Fibroblast of skin of scalp (primary cell): ENCODE results near the gene TMEM51.

ENCODE experiments used
- DNase-seq: peaks from one replicate; pipeline ENCODE4 v3.0.0-alpha.2; 2013

TMEM51 gene

DNA sequence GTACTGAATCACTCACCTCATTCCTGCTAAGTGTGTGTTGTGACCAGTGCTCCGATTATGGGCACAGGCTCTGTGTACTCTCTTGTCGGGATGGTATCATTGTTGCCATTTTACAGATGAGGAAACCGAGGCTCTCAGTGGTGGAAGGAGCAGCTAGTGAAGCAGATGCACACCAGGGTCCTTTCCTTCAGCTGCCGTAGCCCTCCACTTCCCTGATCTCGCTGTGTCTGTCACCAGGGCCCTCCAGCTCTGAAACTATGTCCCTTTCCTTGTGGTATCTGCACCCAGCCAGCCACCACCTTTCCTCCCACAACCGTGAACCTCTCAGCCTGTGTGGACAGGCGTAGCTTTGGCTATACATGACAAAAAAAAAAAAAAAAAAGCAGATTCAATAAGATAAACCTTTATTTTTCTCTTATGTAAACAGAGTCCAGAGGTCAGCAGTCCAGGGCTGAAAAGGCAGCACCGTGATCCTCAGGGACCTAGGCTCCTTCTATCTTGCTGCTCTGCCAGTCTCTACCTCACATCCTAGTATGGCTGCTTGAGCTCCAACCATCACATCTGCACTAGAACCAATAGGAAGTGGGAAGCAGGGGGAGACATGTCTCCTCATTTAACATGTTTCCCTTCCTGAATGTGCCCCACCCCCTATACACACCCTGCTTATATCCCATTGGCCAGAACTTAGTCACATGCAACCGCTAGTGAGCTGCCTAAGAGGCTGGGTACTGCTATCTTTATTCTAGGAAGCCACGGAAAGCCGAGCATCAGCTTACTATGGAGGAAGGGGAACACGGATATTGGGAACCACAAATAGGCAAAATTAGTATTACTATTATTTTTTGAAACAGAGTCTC lies 44.3 kb downstream of the TMEM51 start:
- no peak for DNase-seq

DNA sequence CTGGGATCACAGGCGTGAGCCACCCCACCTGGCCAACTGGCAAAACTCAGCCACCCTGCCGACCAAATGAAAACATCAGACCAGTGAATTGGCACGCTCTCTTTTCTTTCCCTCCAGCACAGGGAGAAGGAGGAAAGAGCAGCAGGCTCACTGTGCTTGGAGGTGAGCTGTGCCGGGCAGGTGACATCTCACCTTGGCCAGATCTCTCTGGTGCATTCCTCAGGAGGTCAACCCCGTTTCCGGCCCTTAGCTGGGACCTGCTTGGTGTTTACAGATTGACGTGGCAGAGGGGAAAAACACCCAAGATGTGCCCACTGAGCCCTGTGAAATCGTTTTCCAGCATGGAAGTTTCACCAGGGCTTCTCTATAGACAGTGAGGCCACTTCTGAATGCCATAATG lies 45.1 kb downstream of the TMEM51 start:
- no peak for DNase-seq

DNA sequence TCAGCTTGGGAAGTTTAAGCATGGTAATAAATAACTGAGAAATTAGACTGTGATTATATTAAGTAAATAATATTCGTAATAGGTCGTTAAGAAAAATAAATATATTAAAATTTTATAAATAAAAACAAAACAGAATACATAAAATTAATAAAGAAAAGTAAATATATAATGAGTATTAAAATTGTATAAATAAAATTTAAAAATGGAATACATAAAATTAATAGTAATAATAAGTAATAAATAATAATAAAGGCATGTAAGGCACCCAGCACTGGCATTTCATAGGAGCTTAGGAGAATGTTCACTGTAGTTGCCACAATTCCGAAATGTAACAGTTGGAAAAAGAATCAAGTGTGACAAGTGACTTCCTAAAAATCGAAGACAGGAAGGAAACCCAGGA lies 47.7 kb downstream of the TMEM51 start:
- no peak for DNase-seq

DNA sequence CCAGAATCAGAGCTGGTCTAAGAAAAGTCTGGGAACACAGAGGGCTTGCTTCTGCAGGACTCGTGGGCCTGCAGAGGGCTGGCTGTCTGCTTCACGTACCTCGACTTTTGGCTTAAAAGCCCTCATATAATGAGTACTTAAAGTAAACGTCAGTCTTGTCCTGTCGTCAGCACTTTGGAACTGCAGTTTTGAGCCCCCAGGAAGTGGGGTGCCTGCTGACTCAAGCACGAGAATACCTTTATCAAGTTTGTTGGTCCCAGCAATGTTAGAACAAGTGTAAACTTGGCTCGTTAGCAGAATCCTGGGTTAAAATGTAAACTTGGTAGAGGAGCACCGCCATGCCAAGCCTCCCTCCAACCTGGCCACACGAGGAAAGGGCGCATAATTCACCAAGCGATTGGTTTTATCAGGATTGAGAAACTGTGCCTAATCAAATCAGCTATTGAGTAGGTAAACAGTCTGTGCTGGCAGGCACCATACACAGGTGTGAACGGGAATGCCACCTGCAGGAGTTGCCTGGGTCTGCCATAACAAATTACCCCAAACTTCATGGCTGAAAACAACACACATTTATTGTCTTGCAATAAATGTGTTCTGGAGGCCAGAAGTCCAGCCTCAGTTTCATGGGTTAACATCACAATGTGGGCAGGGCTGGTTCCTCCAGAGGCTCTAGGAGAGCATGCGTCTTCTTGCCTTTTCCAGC lies 48.5 kb downstream of the TMEM51 start:
- DNase-seq, result no peak

DNA sequence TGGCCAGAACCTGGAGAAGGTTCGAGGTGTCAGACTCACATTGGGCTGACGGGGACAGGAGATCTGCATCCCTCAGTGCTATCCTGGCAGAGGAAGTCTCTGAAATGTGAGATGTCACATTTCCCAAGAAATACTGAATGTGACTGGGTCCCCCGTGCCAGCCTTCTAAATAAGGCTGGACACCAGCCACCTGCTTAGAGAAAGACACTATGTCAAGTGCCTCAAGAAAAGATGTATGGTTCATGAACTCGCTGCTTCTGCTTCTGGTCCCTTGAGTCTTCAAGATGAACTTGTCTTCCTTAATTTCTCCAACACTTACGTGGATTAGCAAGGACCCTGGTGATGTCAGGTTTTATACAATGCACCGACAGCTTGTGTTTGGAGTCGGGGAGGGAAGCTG lies 51.4 kb downstream of the TMEM51 start:
- no peak for DNase-seq

- no peak for DNase-seq
Observed at GRCh38 chr1:15205586-15206346, 52.2 kb downstream of the TMEM51 start.

DNA sequence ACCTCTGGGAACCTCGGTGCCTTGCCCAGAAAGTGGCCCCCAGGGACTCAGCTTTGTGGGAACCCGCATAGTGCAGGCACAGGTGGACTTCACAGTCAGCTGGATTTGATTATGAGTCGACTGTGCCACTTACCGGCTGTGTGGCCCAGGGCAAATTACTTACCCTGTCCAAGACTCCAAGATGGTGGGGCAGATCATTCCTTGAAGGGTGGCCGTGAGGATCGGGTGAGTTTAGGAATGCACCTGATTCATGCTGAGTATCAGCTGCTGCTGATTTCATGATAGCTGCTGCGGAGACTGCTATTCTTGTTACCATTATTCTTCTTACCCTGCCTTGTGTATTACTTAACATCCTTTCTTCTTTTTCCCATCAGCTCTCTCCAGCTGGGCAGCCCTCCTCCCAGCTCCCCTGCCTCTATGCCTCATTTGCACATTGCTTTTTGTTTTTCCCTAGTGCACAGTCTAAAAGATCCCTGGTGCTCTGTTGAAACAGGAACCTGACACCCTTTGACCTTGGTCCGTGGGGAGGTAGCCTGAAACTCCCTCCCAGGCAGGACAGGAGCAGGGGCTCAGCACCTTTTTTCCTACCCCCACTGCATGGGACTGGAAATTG lies 53.0 kb downstream of the TMEM51 start:
- DNase-seq, result no peak

GRCh38 chr1:15207031-15207828 lies 53.7 kb downstream of the TMEM51 start:
- DNase-seq, result no peak

DNA sequence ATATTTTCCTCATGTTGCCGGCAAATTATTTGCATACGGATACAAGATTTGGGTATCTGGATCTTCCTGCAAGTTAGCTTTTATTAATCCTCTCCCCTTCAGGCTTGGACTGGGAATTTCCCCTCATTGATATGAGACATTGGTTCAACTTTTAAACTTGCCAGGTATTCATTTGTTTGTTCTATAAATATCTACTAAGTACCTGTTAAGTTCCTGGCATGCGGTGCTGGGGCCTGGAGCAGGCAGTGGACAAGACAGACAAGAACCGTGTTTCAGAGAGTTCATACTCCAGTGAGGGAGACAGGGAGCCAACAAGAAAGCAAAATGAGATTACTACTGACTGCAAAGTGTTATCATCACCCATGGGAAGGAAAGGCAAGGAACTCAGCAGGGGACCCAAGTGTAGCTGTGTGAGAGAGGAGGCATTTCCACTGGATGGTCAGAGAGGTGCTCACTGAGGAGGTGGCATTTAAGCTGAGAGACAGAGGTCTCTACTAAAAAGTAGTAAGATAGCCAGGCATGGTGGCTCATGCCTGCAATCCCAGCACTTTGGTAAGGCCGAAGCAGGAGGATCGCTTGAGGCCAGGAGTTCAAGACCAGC lies 54.4 kb downstream of the TMEM51 start:
- no peak for DNase-seq

GRCh38 chr1:15210651-15211375 lies 57.3 kb downstream of the TMEM51 start:
- DNase-seq, result no peak

DNA sequence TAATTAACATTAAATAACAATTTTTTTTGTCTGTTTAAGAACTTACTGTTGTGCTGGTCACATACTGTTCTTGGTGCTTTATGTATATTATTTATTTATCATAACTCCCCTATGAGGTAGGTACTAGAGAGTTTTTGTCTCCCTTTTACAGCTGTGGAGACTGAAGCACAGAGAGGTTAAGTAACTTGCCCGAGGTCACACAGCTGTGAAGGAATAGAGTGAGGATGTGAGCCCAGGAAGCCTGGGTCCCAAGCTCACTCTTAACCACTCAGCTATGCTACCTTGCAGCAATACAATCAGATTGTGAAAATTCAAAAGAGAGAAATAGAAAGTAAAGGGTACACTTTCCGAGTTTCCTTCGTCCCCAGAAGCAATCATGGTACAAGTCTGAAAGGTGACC lies 57.9 kb downstream of the TMEM51 start:
- no peak for DNase-seq

DNA sequence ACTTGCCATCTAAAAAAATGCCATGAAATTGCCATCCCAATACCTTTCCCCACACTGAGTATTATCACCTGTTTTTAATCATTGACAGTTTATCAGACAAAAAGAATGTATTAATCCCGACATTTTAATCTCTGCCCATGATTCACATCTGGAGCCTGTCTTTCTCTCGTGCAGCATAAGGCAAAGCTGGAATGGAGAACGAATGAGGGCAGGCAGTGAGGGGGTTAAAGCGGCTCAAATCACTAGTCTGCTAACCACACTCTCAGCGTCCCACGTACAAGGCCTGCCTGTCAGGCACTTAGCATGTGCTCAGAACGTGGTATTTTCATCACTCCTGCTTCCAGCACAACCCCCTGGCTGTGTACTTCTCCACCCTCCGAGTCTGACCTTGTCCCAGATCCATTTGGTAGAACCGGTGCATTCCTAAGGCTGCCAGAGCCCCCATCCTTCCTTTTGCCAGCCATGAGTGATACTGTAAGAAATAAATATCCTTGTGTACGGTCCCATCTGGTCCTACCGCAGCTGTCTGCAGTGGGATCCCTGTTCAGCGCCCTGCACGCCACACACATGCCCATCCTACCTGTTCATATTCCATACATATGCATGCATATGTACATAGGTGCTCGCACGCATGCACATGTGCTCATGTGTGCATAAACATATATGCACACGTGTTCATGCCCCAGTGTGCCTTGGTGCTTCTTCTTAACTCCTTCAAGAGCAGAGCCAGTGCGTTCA lies 58.8 kb downstream of the TMEM51 start:
- DNase-seq, result no peak

DNA sequence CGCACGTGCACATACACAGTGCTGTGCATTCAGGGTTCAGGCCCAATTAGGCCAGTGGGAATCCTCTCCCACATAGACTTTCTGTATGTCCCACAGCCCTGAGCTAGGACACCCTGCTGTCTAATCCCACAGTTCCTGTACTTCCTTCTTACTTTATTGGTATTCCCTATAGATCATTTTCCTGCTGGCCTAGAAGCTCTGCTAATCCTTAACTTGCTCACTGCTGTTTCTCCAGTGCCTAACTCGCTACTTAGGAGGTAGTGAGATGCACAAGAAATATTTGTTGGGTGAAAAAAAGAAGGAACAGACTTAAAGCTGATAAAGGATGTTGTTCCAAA lies 59.4 kb downstream of the TMEM51 start:
- DNase-seq, result no peak

GRCh38 chr1:15213341-15213821 lies 59.8 kb downstream of the TMEM51 start:
- no peak for DNase-seq

GRCh38 chr1:15214527-15214926 lies 61.0 kb downstream of the TMEM51 start:
- peak; percentile 74 for DNase-seq

DNA sequence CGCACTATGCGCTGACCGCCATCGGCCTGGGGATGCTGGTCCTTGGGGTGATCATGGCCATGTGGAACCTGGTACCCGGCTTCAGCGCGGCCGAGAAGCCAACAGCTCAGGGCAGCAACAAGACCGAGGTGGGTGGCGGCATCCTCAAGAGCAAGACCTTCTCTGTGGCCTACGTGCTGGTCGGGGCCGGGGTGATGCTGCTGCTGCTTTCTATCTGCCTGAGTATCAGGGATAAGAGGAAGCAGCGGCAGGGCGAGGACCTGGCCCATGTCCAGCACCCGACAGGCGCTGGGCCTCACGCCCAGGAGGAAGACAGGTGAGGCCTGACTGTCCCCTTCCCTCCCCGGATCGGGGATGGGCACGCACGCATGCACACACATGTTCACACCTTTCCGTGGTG lies 61.6 kb downstream of the TMEM51 start:
- DNase-seq, result no peak

GRCh38 chr1:15217654-15218053 lies 64.1 kb downstream of the TMEM51 start:
- DNase-seq, result no peak

- no peak for DNase-seq
Observed at GRCh38 chr1:15218287-15219279, 65.0 kb downstream of the TMEM51 start.
